ENCODE data around the gene N4BP3.

GRCh38 chr5:178083922-178084321, 29.4 kb upstream of the N4BP3 start:
- TF ChIP-seq CTCF (conservative IDR thresholded peaks at IDR 0.05; ENCODE audit: low read depth, low read length) (no peak), RCOR1 (IDR thresholded peaks at IDR 0.05; ENCODE audit: insufficient replicate concordance, low read length) (no peak), SMC3 (IDR thresholded peaks at IDR 0.05; ENCODE audit: low read depth, low read length) (no peak), RFX5 (IDR thresholded peaks at IDR 0.05; ENCODE audit: low read depth, low read length) (no peak), RAD21 (IDR thresholded peaks at IDR 0.05; ENCODE audit: low read length) (no peak), NFE2L2 (IDR thresholded peaks at IDR 0.05; ENCODE audit: low read depth, low read length) (no peak), POLR2A (IDR thresholded peaks at IDR 0.05; ENCODE audit: low read depth, low read length) (no peak), CEBPB (IDR thresholded peaks at IDR 0.05; ENCODE audit: low read depth, low read length) (no peak), CHD1 (IDR thresholded peaks at IDR 0.05; ENCODE audit: low read depth, low read length) (no peak), MXI1 (IDR thresholded peaks at IDR 0.05; ENCODE audit: borderline replicate concordance, low read depth, low read length) (no peak)
- TF ChIP-seq, protein P1, sequence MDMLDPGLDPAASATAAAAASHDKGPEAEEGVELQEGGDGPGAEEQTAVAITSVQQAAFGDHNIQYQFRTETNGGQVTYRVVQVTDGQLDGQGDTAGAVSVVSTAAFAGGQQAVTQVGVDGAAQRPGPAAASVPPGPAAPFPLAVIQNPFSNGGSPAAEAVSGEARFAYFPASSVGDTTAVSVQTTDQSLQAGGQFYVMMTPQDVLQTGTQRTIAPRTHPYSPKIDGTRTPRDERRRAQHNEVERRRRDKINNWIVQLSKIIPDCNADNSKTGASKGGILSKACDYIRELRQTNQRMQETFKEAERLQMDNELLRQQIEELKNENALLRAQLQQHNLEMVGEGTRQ (IDR thresholded peaks at IDR 0.05; ENCODE audit: low read depth, low read length), result no peak

All from IMR-90 (cell line).